ENCODE data around the gene CIAPIN1. TPM values are rescaled to one million over a fixed set of nuclear protein-coding genes. Genes with fewer than 3 reads are reported as not detected.

The CIAPIN1 gene
- total and polyA plus RNA-seq, 2 of the 4 experiments (the other 2 are of a cell fraction) = 41.6 to 47.7 TPM

- Histone ChIP-seq H2BK120ac (ENCODE audit: low read depth, low read length) (no peak overlapping the region), H2BK15ac (ENCODE audit: low read depth, low read length) (no peak overlapping the region), H3K4me1 (ENCODE audit: control insufficient read depth, insufficient read depth, low read length) (peaks cover 2% of the 10 kb centered on the region), H2AK5ac (ENCODE audit: low read depth, low read length) (no peak overlapping the region), H4K91ac (ENCODE audit: insufficient read depth, low read depth, low read length) (no peak overlapping the region), H3K27ac (ENCODE audit: insufficient read depth, low read length) (no peak overlapping the region), H3K23ac (ENCODE audit: low read depth, low read length) (no peak overlapping the region), H3K79me1 (ENCODE audit: low read depth in 1 of 2, low read length in 2 of 2) (no peaks in the 10 kb centered on the region), H4K20me1 (ENCODE audit: insufficient read depth, low read length) (no peaks in the 10 kb centered on the region), H3K9me3 (ENCODE audit: control insufficient read depth, insufficient read depth, low read length) (no peaks in the 10 kb centered on the region), H2AK9ac (replicated peaks; ENCODE audit: low read depth, low read length, poor library complexity) (no peak overlapping the region), H2BK20ac (ENCODE audit: low read depth, low read length) (no peak overlapping the region), H3K4ac (ENCODE audit: low read depth, low read length) (no peak overlapping the region), H3K36me3 (ENCODE audit: control insufficient read depth, insufficient read depth, low read length) (peaks cover 15% of the 10 kb centered on the region), H2BK5ac (ENCODE audit: low read depth, low read length, poor library complexity, severe bottlenecking) (no peak overlapping the region), H3K9ac (ENCODE audit: low read depth, low read length) (no peak overlapping the region), H3K56ac (ENCODE audit: extremely low read depth, insufficient read depth, low read length) (no peak overlapping the region), H4K5ac (ENCODE audit: low read depth, low read length) (no peak overlapping the region), H3K9me1 (ENCODE audit: insufficient read depth, low read length) (no peaks in the 10 kb centered on the region), H4K8ac (ENCODE audit: low read depth in 2 of 2, low read length in 2 of 2) (no peak overlapping the region), H2AFZ (replicated peaks; ENCODE audit: low read length, poor library complexity) (no peak overlapping the region), H3K27me3 (ENCODE audit: control insufficient read depth, insufficient read depth, low read length) (no peaks in the 10 kb centered on the region), H3K18ac (ENCODE audit: low read depth, low read length) (no peak overlapping the region), H3K4me2 (ENCODE audit: low read depth, low read length) (no peak overlapping the region), H3K4me3 (ENCODE audit: insufficient read depth, low read depth, low read length) (no peak overlapping the region), H3K14ac (replicated peaks; ENCODE audit: low read depth, low read length) (no peak overlapping the region)
- dilution Hi-C loops (cut with HindIII; ENCODE audit: low sequenced_read_pairs, unreplicated experiment) = no loop called here
- 59% methylated on average over 3 of the region's 3 CpGs; no CpG with 5 or more reads in 1 of the 2 experiments for WGBS, 2 experiments (ENCODE audit: extremely low coverage in 2 of 2, insufficient read length in 1 of 2)
- ATAC-seq (ENCODE audit: low read depth) (no peak), DNase-seq (no peak)
- TF ChIP-seq CEBPB (IDR thresholded peaks at IDR 0.05; ENCODE audit: low read depth, low read length) (no peak), RFX5 (IDR thresholded peaks at IDR 0.05; ENCODE audit: low read depth, low read length) (no peak), MXI1 (IDR thresholded peaks at IDR 0.05; ENCODE audit: borderline replicate concordance, low read depth, low read length) (no peak)
- TF ChIP-seq, protein P1, sequence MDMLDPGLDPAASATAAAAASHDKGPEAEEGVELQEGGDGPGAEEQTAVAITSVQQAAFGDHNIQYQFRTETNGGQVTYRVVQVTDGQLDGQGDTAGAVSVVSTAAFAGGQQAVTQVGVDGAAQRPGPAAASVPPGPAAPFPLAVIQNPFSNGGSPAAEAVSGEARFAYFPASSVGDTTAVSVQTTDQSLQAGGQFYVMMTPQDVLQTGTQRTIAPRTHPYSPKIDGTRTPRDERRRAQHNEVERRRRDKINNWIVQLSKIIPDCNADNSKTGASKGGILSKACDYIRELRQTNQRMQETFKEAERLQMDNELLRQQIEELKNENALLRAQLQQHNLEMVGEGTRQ (IDR thresholded peaks at IDR 0.05; ENCODE audit: low read depth, low read length) = no peak
- BruUV-seq (replicated peaks) = no TSS peak
- intact Hi-C loops (cut with micrococcal nuclease) = no loop called here
- ChIA-PET POLR2A (ENCODE audit: unreplicated experiment) (no interaction called here), CTCF (interaction anchor here (1.5 to 4.5 kb wide), 2 partner anchors 95 to 124 kb away, joined by 4 to 30 read pairs; no protein-coding TSS in a partner anchor)
- in situ Hi-C loops (cut with MboI; ENCODE audit: low sequenced_read_pairs) = no loop called here
Observed at GRCh38 chr16:57424583-57424982, 22.6 kb downstream of the CIAPIN1 start.
